ENCODE measurements around the gene CYP4F12. TPM values are rescaled to one million over a fixed set of nuclear protein-coding genes. Genes with fewer than 3 reads are reported as not detected.

CYP4F12 gene
- total and polyA plus RNA-seq, 10 of the 15 experiments (the other 5 are each of a cell fraction or from before 2014, with no cell fraction given), result 0.12 to 0.20 TPM; not detected in 8

GRCh38 chr19:15644816-15645215 is 28.1 kb upstream of the CYP4F12 start:
- no peaks in the 10 kb centered on the region for H3K79me2 ChIP-seq (ENCODE audit: control insufficient read depth, insufficient read depth, low read length)
- H3K9me3 ChIP-seq (replicated peaks; ENCODE audit: control insufficient read depth, insufficient read depth, low read length), result no peaks in the 10 kb centered on the region; the same call in 2 of the 3 replicates
- CTCF ChIA-PET, result no interaction called here
- POLR2A ChIA-PET, result no interaction called here
- BruUV-seq (replicated peaks), result no TSS peak
- no peak overlapping the region for H3K4me3 ChIP-seq
- DNase-seq (ENCODE audit: low read depth, low spot score) (no peak), FAIRE-seq (no peak), ATAC-seq (no peak)
- RAD21 ChIA-PET (ENCODE audit: unreplicated experiment), result no interaction called here
- in situ Hi-C loops (cut with MboI) (loop anchor here (25.0 kb wide), 1 partner anchor 742 kb away; no protein-coding TSS in a partner anchor), intact Hi-C loops (cut with micrococcal nuclease; ENCODE audit: unreplicated experiment) (no loop called here)
- no peak overlapping the region for H3K4me2 ChIP-seq (ENCODE audit: control insufficient read depth, insufficient read depth)
- H3K36me3 ChIP-seq (ENCODE audit: control insufficient read depth in 2 of 2, insufficient read depth in 2 of 2, low read length in 1 of 2), result no peaks in the 10 kb centered on the region
- H4K20me1 ChIP-seq (ENCODE audit: control insufficient read depth, insufficient read depth), result no peaks in the 10 kb centered on the region
- WGBS (ENCODE audit: insufficient coverage, insufficient replicate concordance, low lambda C conversion rate, missing lambda C conversion rate), result 0% methylated on average over 3 of the region's 3 CpGs
- no peak for TF ChIP-seq ZBTB33 (IDR thresholded peaks at IDR 0.05)
- TF ChIP-seq NR2C1 (IDR thresholded peaks at IDR 0.05), result no peak
- no peak for TF ChIP-seq TCF12 (IDR thresholded peaks at IDR 0.05; ENCODE audit: low read depth, low read length)
- no peak for TF ChIP-seq SRF (IDR thresholded peaks at IDR 0.05; ENCODE audit: low read depth in 2 of 2, low read length in 2 of 2)
- no peak for TF ChIP-seq CHD2 (IDR thresholded peaks at IDR 0.05; ENCODE audit: borderline replicate concordance, low read depth, low read length)
- no peak for TF ChIP-seq IKZF1 (conservative IDR thresholded peaks at IDR 0.05)
- TF ChIP-seq KDM1A (IDR thresholded peaks at IDR 0.05; ENCODE audit: borderline replicate concordance), result no peak
- TF ChIP-seq CBX5 (IDR thresholded peaks at IDR 0.05; ENCODE audit: low read depth), result no peak
- TF ChIP-seq FOXK2 (IDR thresholded peaks at IDR 0.05), result no peak
- TF ChIP-seq HDAC2 (IDR thresholded peaks at IDR 0.05), result no peak
- no peak for TF ChIP-seq IRF3 (IDR thresholded peaks at IDR 0.05)
- no peak for TF ChIP-seq ASH2L (IDR thresholded peaks at IDR 0.05; ENCODE audit: borderline replicate concordance, low read depth)
- TF ChIP-seq MLLT1 (IDR thresholded peaks at IDR 0.05), result no peak
- no peak for TF ChIP-seq HCFC1 (IDR thresholded peaks at IDR 0.05; ENCODE audit: low read length)
- no peak for TF ChIP-seq GABPA (IDR thresholded peaks at IDR 0.05; ENCODE audit: low read depth)
- H3K27me3 ChIP-seq (replicated peaks in 1 of 2; ENCODE audit: control insufficient read depth in 2 of 2, insufficient read depth in 2 of 2, low read length in 1 of 2), result no peaks in the 10 kb centered on the region; a peak in 1 of 4 replicates
- H2AFZ ChIP-seq (ENCODE audit: control insufficient read depth, low read depth, low read length), result no peak overlapping the region
- SMC1A ChIA-PET (ENCODE audit: uncharacterized antibody, unreplicated experiment), result no interaction called here
- no peaks in the 10 kb centered on the region for H3K4me1 ChIP-seq (ENCODE audit: control insufficient read depth, insufficient read depth, low read length)
- H3K27ac ChIP-seq (ENCODE audit: control insufficient read depth, insufficient read depth), result no peak overlapping the region
- H3K9ac ChIP-seq (ENCODE audit: control insufficient read depth, insufficient read depth, low read length), result no peak overlapping the region

Measured in GM12878 (cell line).